Fibroblast of mammary gland (primary cell): ENCODE data around the gene SEMG2.

Experiments
- DNase-seq: peaks from one replicate; pipeline ENCODE4 v3.0.0-alpha.2; 2010; ENCODE audit warnings: low read depth
- H3K4me3 ChIP-seq: 2 replicates; pipeline ENCODE4 v1.5.1; 2011; ENCODE audit warnings: low read depth, mild to moderate bottlenecking, low read length, moderate library complexity; ENCODE audit not compliant: control insufficient read depth
- TF ChIP-seq, protein P1 (sequence below): conservative IDR thresholded peaks from 2 replicates; pipeline ENCODE4 v1.5.1; 2011; ENCODE audit warnings: low read depth, low read length, inconsistent platforms; ENCODE audit not compliant: control insufficient read depth, insufficient read depth

SEMG2 gene, protein sequence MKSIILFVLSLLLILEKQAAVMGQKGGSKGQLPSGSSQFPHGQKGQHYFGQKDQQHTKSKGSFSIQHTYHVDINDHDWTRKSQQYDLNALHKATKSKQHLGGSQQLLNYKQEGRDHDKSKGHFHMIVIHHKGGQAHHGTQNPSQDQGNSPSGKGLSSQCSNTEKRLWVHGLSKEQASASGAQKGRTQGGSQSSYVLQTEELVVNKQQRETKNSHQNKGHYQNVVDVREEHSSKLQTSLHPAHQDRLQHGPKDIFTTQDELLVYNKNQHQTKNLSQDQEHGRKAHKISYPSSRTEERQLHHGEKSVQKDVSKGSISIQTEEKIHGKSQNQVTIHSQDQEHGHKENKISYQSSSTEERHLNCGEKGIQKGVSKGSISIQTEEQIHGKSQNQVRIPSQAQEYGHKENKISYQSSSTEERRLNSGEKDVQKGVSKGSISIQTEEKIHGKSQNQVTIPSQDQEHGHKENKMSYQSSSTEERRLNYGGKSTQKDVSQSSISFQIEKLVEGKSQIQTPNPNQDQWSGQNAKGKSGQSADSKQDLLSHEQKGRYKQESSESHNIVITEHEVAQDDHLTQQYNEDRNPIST

GRCh38 chr20:45221076-45221475, at the start of gene SEMG2:
Gene SEMG2 (plus strand): TSS chr20:45221373. CDS start chr20:45221390, 17 bp downstream.
- no peak within 1 kb of the TSS for H3K4me3 ChIP-seq
- DNase-seq: no peak
- TF ChIP-seq, protein P1, sequence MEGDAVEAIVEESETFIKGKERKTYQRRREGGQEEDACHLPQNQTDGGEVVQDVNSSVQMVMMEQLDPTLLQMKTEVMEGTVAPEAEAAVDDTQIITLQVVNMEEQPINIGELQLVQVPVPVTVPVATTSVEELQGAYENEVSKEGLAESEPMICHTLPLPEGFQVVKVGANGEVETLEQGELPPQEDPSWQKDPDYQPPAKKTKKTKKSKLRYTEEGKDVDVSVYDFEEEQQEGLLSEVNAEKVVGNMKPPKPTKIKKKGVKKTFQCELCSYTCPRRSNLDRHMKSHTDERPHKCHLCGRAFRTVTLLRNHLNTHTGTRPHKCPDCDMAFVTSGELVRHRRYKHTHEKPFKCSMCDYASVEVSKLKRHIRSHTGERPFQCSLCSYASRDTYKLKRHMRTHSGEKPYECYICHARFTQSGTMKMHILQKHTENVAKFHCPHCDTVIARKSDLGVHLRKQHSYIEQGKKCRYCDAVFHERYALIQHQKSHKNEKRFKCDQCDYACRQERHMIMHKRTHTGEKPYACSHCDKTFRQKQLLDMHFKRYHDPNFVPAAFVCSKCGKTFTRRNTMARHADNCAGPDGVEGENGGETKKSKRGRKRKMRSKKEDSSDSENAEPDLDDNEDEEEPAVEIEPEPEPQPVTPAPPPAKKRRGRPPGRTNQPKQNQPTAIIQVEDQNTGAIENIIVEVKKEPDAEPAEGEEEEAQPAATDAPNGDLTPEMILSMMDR: no peak

DNA sequence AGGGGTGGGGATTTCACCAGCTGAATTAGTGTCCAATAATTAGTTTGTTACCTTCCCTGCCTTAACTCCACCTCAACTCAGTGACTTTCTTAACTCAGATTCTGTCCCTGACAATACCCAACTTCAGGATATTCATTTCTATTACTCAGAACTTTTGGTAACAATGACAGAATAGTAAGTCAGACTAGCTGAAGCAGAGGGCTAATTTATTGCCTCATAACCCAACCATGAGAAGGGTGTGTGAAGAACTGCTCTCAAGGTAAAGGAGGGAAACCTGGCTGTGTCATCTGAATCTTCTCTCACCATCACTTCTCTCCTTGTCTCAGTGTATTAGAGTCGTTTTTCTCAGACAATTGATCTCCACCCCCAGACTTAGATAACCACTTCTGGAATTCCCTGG, 47.7 kb upstream of the SEMG2 start:
- TF ChIP-seq, protein P1: no peak
- DNase-seq: no peak
- no peak overlapping the region for H3K4me3 ChIP-seq

- DNase-seq: peak; percentile 37
- TF ChIP-seq, protein P1: no peak
- no peak within 1 kb of the TSS for H3K4me3 ChIP-seq
These were observed 46.5 kb upstream of the SEMG2 start, which contains the start of gene PI3 for GRCh38 chr20:45174434-45175364. Gene PI3 (plus strand): TSS chr20:45174902. CDS start chr20:45174923, 21 bp downstream.

GRCh38 chr20:45176526-45177267, 44.5 kb upstream of the SEMG2 start:
- TF ChIP-seq, protein P1: no peak
- no peak for DNase-seq
- no peak overlapping the region for H3K4me3 ChIP-seq

- TF ChIP-seq, protein P1: no peak
- no peak overlapping the region for H3K4me3 ChIP-seq
- peak; percentile 28 for DNase-seq
These were observed 42.0 kb upstream of the SEMG2 start for GRCh38 chr20:45179166-45179565.

GRCh38 chr20:45181639-45182038, 39.5 kb upstream of the SEMG2 start:
- TF ChIP-seq, protein P1: no peak
- DNase-seq: peak; percentile 18
- no peak overlapping the region for H3K4me3 ChIP-seq
